Iris pigment epithelial cell (primary cell): Measurements from ENCODE around the gene EXOC3L4.

Source experiments
- DNase-seq: peaks from one replicate; pipeline ENCODE4 v3.0.0-alpha.2; 2011; ENCODE audit warnings: low read depth

The EXOC3L4 gene

GRCh38 chr14:103070971-103071542 is 23.5 kb upstream of the EXOC3L4 start:
- no peak for DNase-seq

- DNase-seq, result no peak
These were observed 22.8 kb upstream of the EXOC3L4 start for GRCh38 chr14:103071544-103072251.

- no peak for DNase-seq
These were observed 21.7 kb upstream of the EXOC3L4 start for GRCh38 chr14:103072595-103073366.

- no peak for DNase-seq
These were observed 21.1 kb upstream of the EXOC3L4 start for GRCh38 chr14:103073367-103073875.

- no peak for DNase-seq
These were observed 20.4 kb upstream of the EXOC3L4 start for GRCh38 chr14:103073876-103074728.

- DNase-seq, result no peak
These were observed 19.7 kb upstream of the EXOC3L4 start for GRCh38 chr14:103074729-103075367.

- DNase-seq, result peak; percentile 79
These were observed 16.1 kb upstream of the EXOC3L4 start for GRCh38 chr14:103078420-103078749.

GRCh38 chr14:103078860-103079587 is 15.5 kb upstream of the EXOC3L4 start:
- DNase-seq, result no peak

GRCh38 chr14:103081951-103082350 is 12.6 kb upstream of the EXOC3L4 start:
- no peak for DNase-seq

GRCh38 chr14:103084021-103084919 is 10.3 kb upstream of the EXOC3L4 start, which contains the start of gene LBHD2:
LBHD2 (plus strand) TSS chr14:103084210; CDS start chr14:103086013, 1,803 bp downstream.
- peak; percentile 32 for DNase-seq

GRCh38 chr14:103085106-103086091 is 9.1 kb upstream of the EXOC3L4 start:
- DNase-seq, result no peak

GRCh38 chr14:103086771-103087342 is 7.7 kb upstream of the EXOC3L4 start:
- DNase-seq, result no peak

- DNase-seq, result no peak
These were observed 7.1 kb upstream of the EXOC3L4 start for GRCh38 chr14:103087343-103087835.

GRCh38 chr14:103088921-103089320 is 5.6 kb upstream of the EXOC3L4 start:
- DNase-seq, result no peak

- DNase-seq, result no peak
These were observed 4.9 kb upstream of the EXOC3L4 start for GRCh38 chr14:103089386-103090335.

- DNase-seq, result no peak
These were observed 4.0 kb upstream of the EXOC3L4 start for GRCh38 chr14:103090481-103091020.
